Lung microvascular endothelial cell (primary cell): ENCODE results near the gene ZDHHC18. TPM values are rescaled to one million over a fixed set of nuclear protein-coding genes. Genes with fewer than 3 reads are reported as not detected.

Experiments used
- DNase-seq, 2 donors: peaks; one replicate each; pipeline versions ENCODE4 v3.0.0 to v3.0.0-alpha.2; 2010; ENCODE audit warnings: low read depth in 2 of 2
- total RNA-seq: library from RNA; depleted of rRNA; stranded (reverse); fragments of >200 nt; gene quantifications from 2 replicates; pipeline ENCODE4 v1.2.1, GENCODE V29; 2014

The ZDHHC18 gene
- total RNA-seq, 1 donor from 2014 or later, result 4.2 TPM

- no peak for DNase-seq
Measured at GRCh38 chr1:26897351-26897750, 70.9 kb downstream of the ZDHHC18 start.

DNA sequence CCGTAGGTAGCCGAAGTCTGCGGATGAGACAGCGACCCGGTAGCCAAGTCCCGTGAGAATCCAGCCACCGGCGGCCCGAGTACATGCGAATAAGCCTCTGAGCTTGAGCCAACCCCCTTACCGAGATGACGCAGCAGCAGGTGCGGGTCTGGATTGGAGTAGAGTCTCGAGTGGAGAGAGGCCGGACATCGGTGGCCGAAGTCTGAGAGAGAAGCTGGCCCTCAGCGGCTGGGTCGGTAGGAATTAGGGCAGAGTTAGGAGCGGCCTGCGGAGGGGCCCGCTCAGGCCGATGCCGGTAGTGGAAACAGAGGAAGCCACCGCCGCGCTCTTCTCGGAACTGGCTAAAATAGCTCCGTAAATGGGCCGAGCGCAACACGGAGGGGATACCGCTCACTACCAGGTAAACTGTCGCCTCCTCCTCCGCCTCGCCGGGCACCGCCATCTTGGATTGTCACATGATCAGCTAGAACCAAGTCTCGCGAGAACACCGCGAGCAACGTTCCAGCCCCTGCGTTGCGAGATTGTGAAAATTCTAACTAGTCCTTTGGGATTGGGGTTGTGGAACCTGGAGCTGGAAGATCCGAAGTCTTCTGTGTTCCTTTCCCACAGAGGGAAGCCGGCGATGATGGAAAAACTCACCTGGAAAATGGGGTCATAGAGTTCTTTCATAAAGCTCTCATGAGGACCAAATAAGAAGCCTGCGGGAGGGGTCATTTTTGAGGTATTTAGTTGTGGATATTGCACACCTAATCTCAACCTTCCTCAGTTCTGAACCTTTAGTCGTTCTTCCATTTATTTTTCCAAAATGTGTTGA, 73.7 kb downstream of the ZDHHC18 start, which contains the start of gene GPATCH3:
TSS of gene GPATCH3 (minus strand) at position 467 of the 814 bp plus-strand sequence. CDS start at position 442, 25 bp downstream.
- DNase-seq, result peak; percentile 94 to 96

DNA sequence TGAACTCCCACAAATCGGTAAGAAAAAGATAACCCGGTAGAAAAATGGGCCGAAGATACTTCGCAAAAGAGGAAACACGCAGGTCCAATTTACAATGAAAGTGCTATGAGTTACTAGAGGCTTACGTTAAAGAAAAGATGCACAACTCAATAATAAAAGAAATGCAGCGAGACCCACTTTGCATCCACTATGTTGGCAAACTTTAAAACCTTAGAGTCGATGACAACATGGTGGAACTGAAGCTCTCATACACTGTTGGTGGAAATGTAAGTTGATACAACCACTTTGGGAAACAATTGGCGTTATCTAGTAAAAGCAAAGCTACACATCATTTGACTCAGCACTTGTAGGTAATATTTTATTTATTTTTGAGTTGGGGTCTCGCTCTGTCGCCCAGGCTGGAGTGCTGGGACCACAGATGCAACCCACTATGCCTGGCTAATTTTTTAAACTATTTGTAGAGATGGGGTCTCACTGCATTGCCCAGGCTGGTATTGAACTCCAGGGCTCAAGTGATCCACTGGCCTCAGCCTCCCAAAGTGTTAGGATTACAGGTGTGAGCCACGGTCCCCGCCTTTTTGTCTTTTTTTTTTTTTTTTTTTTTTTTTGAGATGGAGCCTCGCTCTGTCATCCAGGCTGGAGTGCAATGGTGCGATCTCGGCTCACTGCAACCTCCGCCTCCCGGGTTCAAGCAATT, 74.5 kb downstream of the ZDHHC18 start:
- no peak for DNase-seq

Other genes with a start within 250 kb of the ZDHHC18 start
- gene ARID1A, start 130.7 kb upstream of the ZDHHC18 start, total RNA-seq, result 7.8 and 9.5 TPM in 2 replicates
- gene PIGV, start 38.7 kb upstream of the ZDHHC18 start, total RNA-seq, result 5.0 and 7.1 TPM in 2 replicates
- 0.22 TPM in 1 of 2 replicates, not detected in the other for gene SFN, start 36.5 kb downstream of the ZDHHC18 start, total RNA-seq
- 6.8 and 8.3 TPM in 2 replicates for gene GPN2, start 63.6 kb downstream of the ZDHHC18 start, total RNA-seq
- 7.6 and 10.3 TPM in 2 replicates for gene GPATCH3, start 73.8 kb downstream of the ZDHHC18 start, total RNA-seq
- not detected in 2 replicates for gene NR0B2, start 87.3 kb downstream of the ZDHHC18 start, total RNA-seq
- gene NUDC, start 95.1 kb downstream of the ZDHHC18 start, total RNA-seq, result 17.4 and 18.5 TPM in 2 replicates
- gene KDF1, start 133.8 kb downstream of the ZDHHC18 start, total RNA-seq, result not detected in 2 replicates
- 0.60 and 3.1 TPM in 2 replicates for gene TRNP1, start 167.0 kb downstream of the ZDHHC18 start, total RNA-seq
- 0.20 and 0.22 TPM in 2 replicates for gene TENT5B, start 186.2 kb downstream of the ZDHHC18 start, total RNA-seq